Measurements from ENCODE around the gene SPATA22. TPM values are rescaled to one million over a fixed set of nuclear protein-coding genes. Genes with fewer than 3 reads are reported as not detected.

SPATA22 gene
- polyA plus RNA-seq, 1 of the 3 experiments (the other 2 are of a cell fraction): not detected

DNA sequence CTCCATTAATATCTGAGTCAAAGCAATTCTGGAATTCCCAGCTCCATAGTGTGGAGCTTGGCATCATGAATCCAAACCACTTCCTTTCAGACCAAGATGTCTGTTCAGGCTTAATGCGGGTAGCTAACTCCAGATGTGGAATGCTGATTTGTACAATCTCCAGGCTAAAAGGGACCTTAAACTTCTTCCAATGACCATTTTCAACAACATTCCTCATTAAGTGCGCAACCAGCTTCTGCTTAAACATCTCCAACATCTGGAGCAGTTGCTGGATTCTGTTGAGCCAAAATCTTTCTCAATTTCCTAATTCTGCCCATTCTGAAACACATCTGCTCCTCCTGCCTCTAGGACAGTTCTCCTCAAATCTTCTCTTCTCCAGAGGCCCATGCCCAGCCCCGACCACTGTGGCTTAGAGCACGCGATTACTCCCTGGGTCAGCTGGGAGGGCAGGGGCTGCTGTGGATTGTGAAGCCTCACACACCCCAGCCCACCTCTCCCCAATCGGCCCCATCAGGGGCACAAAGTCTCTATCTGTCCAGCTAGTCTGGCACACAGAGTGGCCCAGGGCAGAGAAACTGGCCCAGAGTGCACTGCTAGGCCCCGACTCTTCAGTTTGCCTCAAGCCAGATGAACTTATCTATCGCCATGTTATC lies 40.4 kb upstream of the SPATA22 start:
- no peaks in the 10 kb centered on the region for H3F3A ChIP-seq (replicated peaks; ENCODE audit: insufficient read depth)
- no peak overlapping the region for H2AFZ ChIP-seq (ENCODE audit: low read depth)
- DNase-seq: no peak
- no peaks in the 10 kb centered on the region for H3K79me2 ChIP-seq (ENCODE audit: insufficient read depth)
- ChIA-PET POLR2A (no interaction called here), CTCF (no interaction called here)
- WGBS (ENCODE audit: low lambda C conversion rate): 68% methylated on average over 7 of the region's 8 CpGs
- H3K9ac ChIP-seq: no peak overlapping the region
- no peaks in the 10 kb centered on the region for H3K9me2 ChIP-seq
- 0 out of 2 replicates have a peak, but pooled peaks cover under 1% of the 10 kb centered on the region for H3K27me3 ChIP-seq (ENCODE audit: insufficient read depth)
- no peak overlapping the region for H3K27ac ChIP-seq (ENCODE audit: low read depth in 2 of 2, low read length in 1 of 2)
- no peaks in the 10 kb centered on the region for H4K20me1 ChIP-seq (ENCODE audit: insufficient read depth)
- H3K4me2 ChIP-seq: no peak overlapping the region
- TF ChIP-seq TAF1 (IDR thresholded peaks at IDR 0.05; ENCODE audit: borderline replicate concordance, low read depth, low read length): no peak
- TF ChIP-seq, protein P1, sequence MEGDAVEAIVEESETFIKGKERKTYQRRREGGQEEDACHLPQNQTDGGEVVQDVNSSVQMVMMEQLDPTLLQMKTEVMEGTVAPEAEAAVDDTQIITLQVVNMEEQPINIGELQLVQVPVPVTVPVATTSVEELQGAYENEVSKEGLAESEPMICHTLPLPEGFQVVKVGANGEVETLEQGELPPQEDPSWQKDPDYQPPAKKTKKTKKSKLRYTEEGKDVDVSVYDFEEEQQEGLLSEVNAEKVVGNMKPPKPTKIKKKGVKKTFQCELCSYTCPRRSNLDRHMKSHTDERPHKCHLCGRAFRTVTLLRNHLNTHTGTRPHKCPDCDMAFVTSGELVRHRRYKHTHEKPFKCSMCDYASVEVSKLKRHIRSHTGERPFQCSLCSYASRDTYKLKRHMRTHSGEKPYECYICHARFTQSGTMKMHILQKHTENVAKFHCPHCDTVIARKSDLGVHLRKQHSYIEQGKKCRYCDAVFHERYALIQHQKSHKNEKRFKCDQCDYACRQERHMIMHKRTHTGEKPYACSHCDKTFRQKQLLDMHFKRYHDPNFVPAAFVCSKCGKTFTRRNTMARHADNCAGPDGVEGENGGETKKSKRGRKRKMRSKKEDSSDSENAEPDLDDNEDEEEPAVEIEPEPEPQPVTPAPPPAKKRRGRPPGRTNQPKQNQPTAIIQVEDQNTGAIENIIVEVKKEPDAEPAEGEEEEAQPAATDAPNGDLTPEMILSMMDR (IDR thresholded peaks at IDR 0.05): no peak
- TF ChIP-seq, protein P2, sequence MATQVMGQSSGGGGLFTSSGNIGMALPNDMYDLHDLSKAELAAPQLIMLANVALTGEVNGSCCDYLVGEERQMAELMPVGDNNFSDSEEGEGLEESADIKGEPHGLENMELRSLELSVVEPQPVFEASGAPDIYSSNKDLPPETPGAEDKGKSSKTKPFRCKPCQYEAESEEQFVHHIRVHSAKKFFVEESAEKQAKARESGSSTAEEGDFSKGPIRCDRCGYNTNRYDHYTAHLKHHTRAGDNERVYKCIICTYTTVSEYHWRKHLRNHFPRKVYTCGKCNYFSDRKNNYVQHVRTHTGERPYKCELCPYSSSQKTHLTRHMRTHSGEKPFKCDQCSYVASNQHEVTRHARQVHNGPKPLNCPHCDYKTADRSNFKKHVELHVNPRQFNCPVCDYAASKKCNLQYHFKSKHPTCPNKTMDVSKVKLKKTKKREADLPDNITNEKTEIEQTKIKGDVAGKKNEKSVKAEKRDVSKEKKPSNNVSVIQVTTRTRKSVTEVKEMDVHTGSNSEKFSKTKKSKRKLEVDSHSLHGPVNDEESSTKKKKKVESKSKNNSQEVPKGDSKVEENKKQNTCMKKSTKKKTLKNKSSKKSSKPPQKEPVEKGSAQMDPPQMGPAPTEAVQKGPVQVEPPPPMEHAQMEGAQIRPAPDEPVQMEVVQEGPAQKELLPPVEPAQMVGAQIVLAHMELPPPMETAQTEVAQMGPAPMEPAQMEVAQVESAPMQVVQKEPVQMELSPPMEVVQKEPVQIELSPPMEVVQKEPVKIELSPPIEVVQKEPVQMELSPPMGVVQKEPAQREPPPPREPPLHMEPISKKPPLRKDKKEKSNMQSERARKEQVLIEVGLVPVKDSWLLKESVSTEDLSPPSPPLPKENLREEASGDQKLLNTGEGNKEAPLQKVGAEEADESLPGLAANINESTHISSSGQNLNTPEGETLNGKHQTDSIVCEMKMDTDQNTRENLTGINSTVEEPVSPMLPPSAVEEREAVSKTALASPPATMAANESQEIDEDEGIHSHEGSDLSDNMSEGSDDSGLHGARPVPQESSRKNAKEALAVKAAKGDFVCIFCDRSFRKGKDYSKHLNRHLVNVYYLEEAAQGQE (IDR thresholded peaks at IDR 0.05; ENCODE audit: low read depth, low read length): no peak
- no peak for TF ChIP-seq NRF1 (IDR thresholded peaks at IDR 0.05; ENCODE audit: low read depth, low read length)
- no peak for TF ChIP-seq CHD2 (IDR thresholded peaks at IDR 0.05; ENCODE audit: low read length, partially characterized antibody)
- no peak for TF ChIP-seq RAD21 (IDR thresholded peaks at IDR 0.05; ENCODE audit: low read length)
- TF ChIP-seq, protein P3, sequence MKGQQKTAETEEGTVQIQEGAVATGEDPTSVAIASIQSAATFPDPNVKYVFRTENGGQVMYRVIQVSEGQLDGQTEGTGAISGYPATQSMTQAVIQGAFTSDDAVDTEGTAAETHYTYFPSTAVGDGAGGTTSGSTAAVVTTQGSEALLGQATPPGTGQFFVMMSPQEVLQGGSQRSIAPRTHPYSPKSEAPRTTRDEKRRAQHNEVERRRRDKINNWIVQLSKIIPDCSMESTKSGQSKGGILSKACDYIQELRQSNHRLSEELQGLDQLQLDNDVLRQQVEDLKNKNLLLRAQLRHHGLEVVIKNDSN (IDR thresholded peaks at IDR 0.05; ENCODE audit: borderline replicate concordance, low read depth): no peak
- TF ChIP-seq NFIC (IDR thresholded peaks at IDR 0.05; ENCODE audit: borderline replicate concordance): no peak
- no peak for TF ChIP-seq RFX5 (IDR thresholded peaks at IDR 0.05; ENCODE audit: low read length)
- TF ChIP-seq, protein P4, sequence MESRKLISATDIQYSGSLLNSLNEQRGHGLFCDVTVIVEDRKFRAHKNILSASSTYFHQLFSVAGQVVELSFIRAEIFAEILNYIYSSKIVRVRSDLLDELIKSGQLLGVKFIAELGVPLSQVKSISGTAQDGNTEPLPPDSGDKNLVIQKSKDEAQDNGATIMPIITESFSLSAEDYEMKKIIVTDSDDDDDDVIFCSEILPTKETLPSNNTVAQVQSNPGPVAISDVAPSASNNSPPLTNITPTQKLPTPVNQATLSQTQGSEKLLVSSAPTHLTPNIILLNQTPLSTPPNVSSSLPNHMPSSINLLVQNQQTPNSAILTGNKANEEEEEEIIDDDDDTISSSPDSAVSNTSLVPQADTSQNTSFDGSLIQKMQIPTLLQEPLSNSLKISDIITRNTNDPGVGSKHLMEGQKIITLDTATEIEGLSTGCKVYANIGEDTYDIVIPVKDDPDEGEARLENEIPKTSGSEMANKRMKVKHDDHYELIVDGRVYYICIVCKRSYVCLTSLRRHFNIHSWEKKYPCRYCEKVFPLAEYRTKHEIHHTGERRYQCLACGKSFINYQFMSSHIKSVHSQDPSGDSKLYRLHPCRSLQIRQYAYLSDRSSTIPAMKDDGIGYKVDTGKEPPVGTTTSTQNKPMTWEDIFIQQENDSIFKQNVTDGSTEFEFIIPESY (IDR thresholded peaks at IDR 0.05; ENCODE audit: borderline replicate concordance, low read depth): no peak
- TF ChIP-seq, protein P5, sequence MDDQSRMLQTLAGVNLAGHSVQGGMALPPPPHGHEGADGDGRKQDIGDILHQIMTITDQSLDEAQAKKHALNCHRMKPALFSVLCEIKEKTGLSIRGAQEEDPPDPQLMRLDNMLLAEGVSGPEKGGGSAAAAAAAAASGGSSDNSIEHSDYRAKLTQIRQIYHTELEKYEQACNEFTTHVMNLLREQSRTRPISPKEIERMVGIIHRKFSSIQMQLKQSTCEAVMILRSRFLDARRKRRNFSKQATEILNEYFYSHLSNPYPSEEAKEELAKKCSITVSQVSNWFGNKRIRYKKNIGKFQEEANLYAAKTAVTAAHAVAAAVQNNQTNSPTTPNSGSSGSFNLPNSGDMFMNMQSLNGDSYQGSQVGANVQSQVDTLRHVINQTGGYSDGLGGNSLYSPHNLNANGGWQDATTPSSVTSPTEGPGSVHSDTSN (IDR thresholded peaks at IDR 0.05): no peak
- TF ChIP-seq RCOR1 (IDR thresholded peaks at IDR 0.05; ENCODE audit: low read length): no peak
- TF ChIP-seq FOXM1 (IDR thresholded peaks at IDR 0.05; ENCODE audit: low read depth): no peak
- H3K4me1 ChIP-seq (ENCODE audit: control insufficient read depth in 1 of 2, insufficient read depth in 2 of 2, low read depth in 1 of 2, low read length in 1 of 2): no peaks in the 10 kb centered on the region
- no peaks in the 10 kb centered on the region for H3K9me3 ChIP-seq
- no peak overlapping the region for H3K4me3 ChIP-seq (ENCODE audit: low read depth in 2 of 2, low read length in 1 of 2)
- H3K36me3 ChIP-seq (replicated peaks in 1 of 2; ENCODE audit: control insufficient read depth in 1 of 2, insufficient read depth in 2 of 2, low read length in 1 of 2): no peaks in the 10 kb centered on the region
